Measurements from ENCODE around the gene MLXIPL. TPM values are rescaled to one million over a fixed set of nuclear protein-coding genes. Genes with fewer than 3 reads are reported as not detected.
A peak's percentile ranks its signal among the peaks of the same experiment; 100 is the strongest.

MLXIPL gene
- total and polyA plus RNA-seq, 2 of the 8 experiments (the other 6 are each of a cell fraction or from before 2014, with no cell fraction given) = 9.4 to 10.6 TPM

DNA sequence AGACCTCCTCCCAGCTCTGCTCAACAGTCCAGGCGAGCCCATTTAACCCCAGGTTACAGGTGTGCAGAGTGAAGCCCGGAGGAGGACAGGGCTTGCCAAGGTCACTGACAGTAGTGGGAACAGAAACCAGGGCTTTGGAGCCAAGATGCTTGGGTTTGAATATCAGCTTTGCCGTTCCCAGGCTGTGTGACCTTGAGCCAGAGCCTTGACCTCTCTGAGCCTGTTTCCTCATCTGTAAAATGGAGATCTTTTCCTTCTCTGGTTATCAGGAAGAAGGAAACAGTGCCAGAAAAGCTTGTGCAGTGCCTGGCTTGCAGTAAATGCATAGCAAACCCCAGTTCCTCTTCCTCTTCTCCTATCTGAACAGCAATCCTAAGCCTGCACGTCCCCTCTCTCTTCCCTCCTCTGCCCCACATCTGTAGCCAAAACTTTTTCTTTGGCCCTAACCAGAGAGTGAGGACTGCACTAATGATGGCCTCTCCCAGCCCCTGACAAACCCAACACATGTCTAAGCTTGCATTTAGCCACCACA, 21.4 kb upstream of the MLXIPL start:
- peaks cover 8% of the 10 kb centered on the region; the same call in 1 of the 2 replicates for H3K23me2 ChIP-seq (ENCODE audit: low read depth, low read length)
- H3K4me2 ChIP-seq (ENCODE audit: insufficient read depth in 1 of 2, low read depth in 2 of 2, low read length in 2 of 2) = no peak overlapping the region
- no peak overlapping the region for H2AK5ac ChIP-seq (ENCODE audit: low read depth, low read length)
- H4K91ac ChIP-seq (replicated peaks; ENCODE audit: insufficient read length, low read length) = no peak overlapping the region
- no peaks in the 10 kb centered on the region for H3K79me1 ChIP-seq (ENCODE audit: low read depth, low read length)
- no peak overlapping the region for H3K27ac ChIP-seq (ENCODE audit: low read depth, low read length)
- no peaks in the 10 kb centered on the region for H3K79me2 ChIP-seq (ENCODE audit: control insufficient read depth in 1 of 2, insufficient read depth in 2 of 2, low read length in 2 of 2)
- peaks cover 0 to 30% (median 25%) of the 10 kb centered on the region in 4 experiments; a peak in 6 of 7 replicates for H3K27me3 ChIP-seq (replicated peaks in 1 of 4; ENCODE audit: control insufficient read depth in 3 of 4, extremely low read depth in 1 of 4, insufficient read depth in 3 of 4, low read length in 3 of 4)
- DNase-seq (ENCODE audit: low read depth in 1 of 2, low spot score in 2 of 2) (no peak), FAIRE-seq (no peak)
- TF ChIP-seq SIN3A (conservative IDR thresholded peaks at IDR 0.05 in 1 of 2, IDR thresholded peaks at IDR 0.05 in 1 of 2; ENCODE audit: low read depth in 1 of 2, low read length in 2 of 2) (no peak), TEAD4 (IDR thresholded peaks at IDR 0.05; ENCODE audit: low read depth, low read length) (no peak), MAX (IDR thresholded peaks at IDR 0.05) (no peak), RFX5 (IDR thresholded peaks at IDR 0.05; ENCODE audit: borderline replicate concordance, low read depth, low read length) (no peak), MAFK (IDR thresholded peaks at IDR 0.05; ENCODE audit: low read depth, low read length) (no peak), KDM1A (IDR thresholded peaks at IDR 0.05; ENCODE audit: borderline replicate concordance, low read length) (peak; percentile 75; the same call in 1 of the 2 replicates), CEBPB (IDR thresholded peaks at IDR 0.05; ENCODE audit: low read depth, low read length) (no peak)
- TF ChIP-seq, protein P1, sequence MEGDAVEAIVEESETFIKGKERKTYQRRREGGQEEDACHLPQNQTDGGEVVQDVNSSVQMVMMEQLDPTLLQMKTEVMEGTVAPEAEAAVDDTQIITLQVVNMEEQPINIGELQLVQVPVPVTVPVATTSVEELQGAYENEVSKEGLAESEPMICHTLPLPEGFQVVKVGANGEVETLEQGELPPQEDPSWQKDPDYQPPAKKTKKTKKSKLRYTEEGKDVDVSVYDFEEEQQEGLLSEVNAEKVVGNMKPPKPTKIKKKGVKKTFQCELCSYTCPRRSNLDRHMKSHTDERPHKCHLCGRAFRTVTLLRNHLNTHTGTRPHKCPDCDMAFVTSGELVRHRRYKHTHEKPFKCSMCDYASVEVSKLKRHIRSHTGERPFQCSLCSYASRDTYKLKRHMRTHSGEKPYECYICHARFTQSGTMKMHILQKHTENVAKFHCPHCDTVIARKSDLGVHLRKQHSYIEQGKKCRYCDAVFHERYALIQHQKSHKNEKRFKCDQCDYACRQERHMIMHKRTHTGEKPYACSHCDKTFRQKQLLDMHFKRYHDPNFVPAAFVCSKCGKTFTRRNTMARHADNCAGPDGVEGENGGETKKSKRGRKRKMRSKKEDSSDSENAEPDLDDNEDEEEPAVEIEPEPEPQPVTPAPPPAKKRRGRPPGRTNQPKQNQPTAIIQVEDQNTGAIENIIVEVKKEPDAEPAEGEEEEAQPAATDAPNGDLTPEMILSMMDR (IDR thresholded peaks at IDR 0.05; ENCODE audit: control extremely low read depth in 1 of 3, insufficient read depth in 1 of 3, low read depth in 1 of 3, low read length in 3 of 3) = no peak
- no peak overlapping the region for H2AFZ ChIP-seq (ENCODE audit: low read length)
- H4K8ac ChIP-seq (ENCODE audit: extremely low read depth, insufficient read depth, low read length) = no peak overlapping the region; the same call in 1 of the 2 replicates
- H2BK5ac ChIP-seq (ENCODE audit: low read depth, low read length) = no peak overlapping the region
- H4K5ac ChIP-seq (ENCODE audit: insufficient read length, low read depth, low read length) = no peak overlapping the region
- H3K36me3 ChIP-seq (ENCODE audit: control insufficient read depth in 2 of 4, insufficient read depth in 4 of 4, low read length in 3 of 4) = no peaks in the 10 kb centered on the region
- no peak overlapping the region for H3K14ac ChIP-seq (ENCODE audit: insufficient read length)
- no peaks in the 10 kb centered on the region for H4K20me1 ChIP-seq (replicated peaks in 1 of 2; ENCODE audit: control insufficient read depth in 1 of 2, insufficient read depth in 2 of 2, low read length in 2 of 2)
- H2BK15ac ChIP-seq (ENCODE audit: low read length) = 0 out of 2 replicates have a peak overlapping the region, but pooled peaks have one; percentile 29
- H2BK12ac ChIP-seq (ENCODE audit: low read depth, low read length) = no peak overlapping the region
- H3K9ac ChIP-seq (replicated peaks in 1 of 4; ENCODE audit: extremely low read depth in 1 of 4, low read depth in 3 of 4, low read length in 3 of 4) = no peak overlapping the region
- POLR2A ChIA-PET (ENCODE audit: partially characterized antibody) = interaction anchor here (0.5 to 1.7 kb wide), 5 partner anchors 19 to 84 kb away, joined by 3 to 5 read pairs (median 4); no protein-coding TSS in a partner anchor
- no peak overlapping the region for H3K18ac ChIP-seq (ENCODE audit: extremely low read depth, low read length)
- WGBS, 2 experiments (ENCODE audit: extremely low coverage in 1 of 2, insufficient coverage in 1 of 2, insufficient read length in 1 of 2, insufficient replicate concordance in 2 of 2, low coverage in 1 of 2, low lambda C conversion rate in 2 of 2, missing lambda C conversion rate in 1 of 2) = 88% methylated on average over 4 of the region's 4 CpGs; no CpG with 5 or more reads in 1 of the 2 experiments
- H3K4ac ChIP-seq (replicated peaks; ENCODE audit: insufficient read length, low read depth, low read length) = no peak overlapping the region
- no peaks in the 10 kb centered on the region; a peak in 1 of 4 replicates for H3K9me3 ChIP-seq (ENCODE audit: insufficient read depth in 2 of 2, low read depth in 1 of 2, low read length in 1 of 2)
- H3K23ac ChIP-seq (ENCODE audit: insufficient read length) = no peak overlapping the region
- H2BK20ac ChIP-seq (ENCODE audit: low read length) = no peak overlapping the region
- H3K4me3 ChIP-seq (ENCODE audit: extremely low read depth in 1 of 4, insufficient read depth in 2 of 4, low read depth in 3 of 4, low read length in 4 of 4) = no peak overlapping the region
- H3K4me1 ChIP-seq (replicated peaks in 1 of 4; ENCODE audit: control insufficient read depth in 3 of 4, insufficient read depth in 4 of 4, low read length in 3 of 4) = peaks cover 0 to 14% (median 7%) of the 10 kb centered on the region in 4 experiments; a peak in 6 of 7 replicates
- CTCF ChIA-PET (ENCODE audit: partially characterized antibody) = interaction anchor here (1.2 to 8.4 kb wide), 6 partner anchors 17 to 61 kb away, joined by 3 to 86 read pairs (median 4); no protein-coding TSS in a partner anchor
- no peak overlapping the region for H3K56ac ChIP-seq (replicated peaks; ENCODE audit: insufficient read length, low read depth, low read length)
- H2BK120ac ChIP-seq (replicated peaks; ENCODE audit: low read depth, low read length) = no peak overlapping the region
